Peyer's patch (tissue), 4 donors: Measurements from ENCODE around the gene HS3ST2.

Experiments
- POLR2A ChIP-seq, 2 donors: fragments of 450-650 bp; IDR thresholded peaks; one replicate each; pipeline ENCODE4 v1.5.1; 2017; ENCODE audit warnings: antibody characterized with exemption in 2 of 2, mild to moderate bottlenecking in 2 of 2, moderate library complexity in 2 of 2
- TF ChIP-seq, protein P1 (sequence below), 6 experiments: fragments of 450-650 bp in 4 of 6; fragments of 200-600 bp in 2 of 6; sonication (generic) in 1 of 6; IDR thresholded peaks; one replicate each; pipeline ENCODE4 v1.5.1; 2017 to 2019; ENCODE audit warnings: antibody characterized with exemption in 6 of 6, mild to moderate bottlenecking in 3 of 6, moderate library complexity in 1 of 6

DNA sequence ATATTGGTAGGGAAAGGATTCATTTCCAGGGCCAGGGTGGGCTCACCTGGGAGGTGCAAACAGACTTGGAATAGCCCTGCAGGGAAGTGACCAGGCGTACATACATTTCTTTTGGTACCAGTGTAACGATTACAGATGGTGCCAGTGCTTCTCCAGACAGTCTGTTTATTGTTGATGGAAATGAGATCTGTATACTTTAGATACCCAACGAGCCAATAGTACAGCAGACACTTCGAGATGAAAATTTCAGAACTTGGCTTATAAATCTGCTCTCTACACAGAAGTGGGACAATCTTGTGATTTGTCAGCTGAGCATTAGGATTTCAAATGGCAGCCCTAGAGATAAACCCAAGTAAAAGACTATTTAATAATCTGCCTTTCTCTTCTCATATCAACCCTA is 57.9 kb downstream of the HS3ST2 start:
- TF ChIP-seq POLR2A (IDR thresholded peaks at IDR 0.05): no peak
- TF ChIP-seq, protein P1, sequence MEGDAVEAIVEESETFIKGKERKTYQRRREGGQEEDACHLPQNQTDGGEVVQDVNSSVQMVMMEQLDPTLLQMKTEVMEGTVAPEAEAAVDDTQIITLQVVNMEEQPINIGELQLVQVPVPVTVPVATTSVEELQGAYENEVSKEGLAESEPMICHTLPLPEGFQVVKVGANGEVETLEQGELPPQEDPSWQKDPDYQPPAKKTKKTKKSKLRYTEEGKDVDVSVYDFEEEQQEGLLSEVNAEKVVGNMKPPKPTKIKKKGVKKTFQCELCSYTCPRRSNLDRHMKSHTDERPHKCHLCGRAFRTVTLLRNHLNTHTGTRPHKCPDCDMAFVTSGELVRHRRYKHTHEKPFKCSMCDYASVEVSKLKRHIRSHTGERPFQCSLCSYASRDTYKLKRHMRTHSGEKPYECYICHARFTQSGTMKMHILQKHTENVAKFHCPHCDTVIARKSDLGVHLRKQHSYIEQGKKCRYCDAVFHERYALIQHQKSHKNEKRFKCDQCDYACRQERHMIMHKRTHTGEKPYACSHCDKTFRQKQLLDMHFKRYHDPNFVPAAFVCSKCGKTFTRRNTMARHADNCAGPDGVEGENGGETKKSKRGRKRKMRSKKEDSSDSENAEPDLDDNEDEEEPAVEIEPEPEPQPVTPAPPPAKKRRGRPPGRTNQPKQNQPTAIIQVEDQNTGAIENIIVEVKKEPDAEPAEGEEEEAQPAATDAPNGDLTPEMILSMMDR (IDR thresholded peaks at IDR 0.05): no peak
